Measurements from ENCODE around the gene USP2. TPM values are rescaled to one million over a fixed set of nuclear protein-coding genes. Genes with fewer than 3 reads are reported as not detected.

The USP2 gene
- total and polyA plus RNA-seq, 2 of the 4 experiments (the other 2 are of a cell fraction): 0.18 to 0.79 TPM

DNA sequence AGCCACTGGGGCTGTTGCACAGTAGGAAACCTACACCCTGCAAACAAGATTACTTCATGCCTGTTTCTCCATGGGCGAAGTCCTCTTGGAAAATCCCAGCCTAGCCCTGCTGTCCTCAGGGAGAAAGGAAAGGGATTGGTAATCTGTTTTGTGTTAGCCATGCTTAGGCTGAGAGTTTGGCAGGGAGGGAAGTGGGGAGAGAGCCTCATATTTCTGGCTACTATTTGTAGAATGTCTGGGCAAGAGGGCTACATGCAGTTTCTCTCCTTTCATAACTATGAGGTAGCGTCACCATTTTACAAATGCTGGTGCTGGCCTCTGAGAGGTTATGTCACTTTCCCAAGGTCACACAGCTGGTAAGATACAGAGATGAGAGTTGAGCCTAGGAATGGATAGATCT lies 34.2 kb downstream of the USP2 start:
- Histone ChIP-seq H3K9ac (ENCODE audit: low read depth, low read length) (no peak overlapping the region), H3K27ac (ENCODE audit: insufficient read depth, low read length) (no peak overlapping the region), H4K91ac (ENCODE audit: insufficient read depth, low read depth, low read length) (no peak overlapping the region), H3K9me1 (ENCODE audit: insufficient read depth, low read length) (no peaks in the 10 kb centered on the region), H3K23ac (ENCODE audit: low read depth, low read length) (no peak overlapping the region), H3K14ac (replicated peaks; ENCODE audit: low read depth, low read length) (no peak overlapping the region; the same call in 1 of the 2 replicates), H3K79me1 (ENCODE audit: low read depth in 1 of 2, low read length in 2 of 2) (no peaks in the 10 kb centered on the region), H2BK15ac (ENCODE audit: low read depth, low read length) (no peak overlapping the region), H2AFZ (replicated peaks; ENCODE audit: low read length, poor library complexity) (no peak overlapping the region), H3K4me1 (ENCODE audit: control insufficient read depth, insufficient read depth, low read length) (no peaks in the 10 kb centered on the region), H3K56ac (ENCODE audit: extremely low read depth, insufficient read depth, low read length) (no peak overlapping the region), H3K4me3 (ENCODE audit: insufficient read depth, low read depth, low read length) (no peak overlapping the region), H2AK5ac (ENCODE audit: low read depth, low read length) (no peak overlapping the region), H2BK20ac (ENCODE audit: low read depth, low read length) (no peak overlapping the region), H3K18ac (ENCODE audit: low read depth, low read length) (no peak overlapping the region), H3K4me2 (ENCODE audit: low read depth, low read length) (no peak overlapping the region), H3K9me3 (ENCODE audit: control insufficient read depth, insufficient read depth, low read length) (no peaks in the 10 kb centered on the region), H4K20me1 (ENCODE audit: insufficient read depth, low read length) (no peaks in the 10 kb centered on the region), H2AK9ac (replicated peaks; ENCODE audit: low read depth, low read length, poor library complexity) (no peak overlapping the region), H2BK120ac (ENCODE audit: low read depth, low read length) (no peak overlapping the region), H3K4ac (ENCODE audit: low read depth, low read length) (no peak overlapping the region), H3K27me3 (ENCODE audit: control insufficient read depth, insufficient read depth, low read length) (peaks cover 40% of the 10 kb centered on the region), H4K5ac (ENCODE audit: low read depth, low read length) (no peak overlapping the region), H3K36me3 (ENCODE audit: control insufficient read depth, insufficient read depth, low read length) (no peaks in the 10 kb centered on the region), H2BK5ac (ENCODE audit: low read depth, low read length, poor library complexity, severe bottlenecking) (no peak overlapping the region), H4K8ac (ENCODE audit: low read depth in 2 of 2, low read length in 2 of 2) (no peak overlapping the region)
- BruUV-seq (replicated peaks): no TSS peak
- intact Hi-C loops (cut with micrococcal nuclease): no loop called here
- in situ Hi-C loops (cut with MboI; ENCODE audit: low sequenced_read_pairs): no loop called here
- WGBS, 2 experiments (ENCODE audit: extremely low coverage in 2 of 2, insufficient read length in 1 of 2): no CpG with 5 or more reads among the region's 2 CpGs
- no peak for TF ChIP-seq CEBPB (IDR thresholded peaks at IDR 0.05; ENCODE audit: low read depth, low read length)
- TF ChIP-seq MAFK (IDR thresholded peaks at IDR 0.05; ENCODE audit: low read depth, low read length): no peak
- no peak for TF ChIP-seq ELK1 (IDR thresholded peaks at IDR 0.05; ENCODE audit: borderline replicate concordance, low read depth, low read length)
- TF ChIP-seq FOS (IDR thresholded peaks at IDR 0.05; ENCODE audit: low read depth, low read length): no peak
- TF ChIP-seq USF2 (IDR thresholded peaks at IDR 0.05; ENCODE audit: low read depth, low read length): no peak
- TF ChIP-seq CHD1 (IDR thresholded peaks at IDR 0.05; ENCODE audit: low read depth, low read length): no peak
- no peak for TF ChIP-seq SMC3 (IDR thresholded peaks at IDR 0.05; ENCODE audit: low read depth, low read length)
- TF ChIP-seq NFE2L2 (IDR thresholded peaks at IDR 0.05; ENCODE audit: low read depth, low read length): no peak
- no peak for TF ChIP-seq RAD21 (IDR thresholded peaks at IDR 0.05; ENCODE audit: low read length)
- TF ChIP-seq, protein P1, sequence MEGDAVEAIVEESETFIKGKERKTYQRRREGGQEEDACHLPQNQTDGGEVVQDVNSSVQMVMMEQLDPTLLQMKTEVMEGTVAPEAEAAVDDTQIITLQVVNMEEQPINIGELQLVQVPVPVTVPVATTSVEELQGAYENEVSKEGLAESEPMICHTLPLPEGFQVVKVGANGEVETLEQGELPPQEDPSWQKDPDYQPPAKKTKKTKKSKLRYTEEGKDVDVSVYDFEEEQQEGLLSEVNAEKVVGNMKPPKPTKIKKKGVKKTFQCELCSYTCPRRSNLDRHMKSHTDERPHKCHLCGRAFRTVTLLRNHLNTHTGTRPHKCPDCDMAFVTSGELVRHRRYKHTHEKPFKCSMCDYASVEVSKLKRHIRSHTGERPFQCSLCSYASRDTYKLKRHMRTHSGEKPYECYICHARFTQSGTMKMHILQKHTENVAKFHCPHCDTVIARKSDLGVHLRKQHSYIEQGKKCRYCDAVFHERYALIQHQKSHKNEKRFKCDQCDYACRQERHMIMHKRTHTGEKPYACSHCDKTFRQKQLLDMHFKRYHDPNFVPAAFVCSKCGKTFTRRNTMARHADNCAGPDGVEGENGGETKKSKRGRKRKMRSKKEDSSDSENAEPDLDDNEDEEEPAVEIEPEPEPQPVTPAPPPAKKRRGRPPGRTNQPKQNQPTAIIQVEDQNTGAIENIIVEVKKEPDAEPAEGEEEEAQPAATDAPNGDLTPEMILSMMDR (conservative IDR thresholded peaks at IDR 0.05; ENCODE audit: low read depth, low read length): no peak
- no peak for TF ChIP-seq RCOR1 (IDR thresholded peaks at IDR 0.05; ENCODE audit: insufficient replicate concordance, low read length)
- no peak for TF ChIP-seq BHLHE40 (IDR thresholded peaks at IDR 0.05; ENCODE audit: low read depth, low read length)
- DNase-seq: no peak
- dilution Hi-C loops (cut with HindIII; ENCODE audit: low sequenced_read_pairs, unreplicated experiment): no loop called here
- POLR2A ChIA-PET (ENCODE audit: unreplicated experiment): no interaction called here
- CTCF ChIA-PET: interaction anchor here (1.2 kb wide), 1 partner anchor 15 kb away, joined by 3 read pairs; no protein-coding TSS in a partner anchor
- peak; percentile 75 for ATAC-seq (ENCODE audit: low read depth)

All from IMR-90 (cell line).